NCI-H69 (cell line): ENCODE measurements around the gene GID8.
A peak's percentile ranks its signal among the peaks of the same experiment; 100 is the strongest.

ENCODE experiments used
- DNase-seq: peaks from one replicate; lab custom pipeline; 2025; lab: John Stamatoyannopoulos, UW

Gene GID8

DNA sequence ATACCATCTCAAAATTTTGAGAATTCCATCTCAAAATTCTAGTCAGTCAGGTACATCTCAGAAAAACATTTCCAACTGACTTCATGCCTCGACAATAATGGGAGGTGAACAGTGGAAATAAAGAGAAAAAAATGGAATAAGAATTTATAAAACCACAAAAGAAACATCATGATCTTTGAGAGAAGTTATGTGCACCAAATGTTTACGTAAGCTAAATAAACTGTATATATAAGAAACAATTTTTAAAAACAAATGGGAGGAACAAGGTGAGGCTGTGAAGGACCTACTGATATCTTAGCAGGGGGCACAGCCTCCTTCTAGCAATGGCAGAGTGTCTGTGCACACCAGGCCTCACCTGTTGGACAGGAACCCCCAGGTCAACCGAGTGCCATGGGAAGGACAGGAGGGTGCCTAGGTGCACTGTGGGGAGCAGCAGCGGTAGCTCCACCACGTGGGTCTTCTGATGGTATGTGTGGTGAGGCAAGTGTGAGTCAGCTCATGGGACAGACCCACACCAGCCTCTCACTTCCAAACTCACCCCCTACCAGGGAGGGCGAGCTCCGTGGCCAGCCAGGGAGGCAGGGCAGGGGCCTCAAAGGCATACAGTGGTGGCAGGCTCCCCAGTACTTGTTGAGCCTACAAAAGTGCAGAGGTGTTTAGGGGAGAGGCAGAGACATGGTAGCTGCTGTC lies 34.9 kb upstream of the GID8 start:
- no peak for DNase-seq

GRCh38 chr20:62905536-62906117 lies 32.3 kb upstream of the GID8 start:
- DNase-seq = no peak

GRCh38 chr20:62906209-62906608 lies 31.7 kb upstream of the GID8 start:
- DNase-seq = no peak

- no peak for DNase-seq
Observed at GRCh38 chr20:62906647-62907375, 31.1 kb upstream of the GID8 start.

- DNase-seq = no peak
Observed at GRCh38 chr20:62907384-62908317, 30.3 kb upstream of the GID8 start.

DNA sequence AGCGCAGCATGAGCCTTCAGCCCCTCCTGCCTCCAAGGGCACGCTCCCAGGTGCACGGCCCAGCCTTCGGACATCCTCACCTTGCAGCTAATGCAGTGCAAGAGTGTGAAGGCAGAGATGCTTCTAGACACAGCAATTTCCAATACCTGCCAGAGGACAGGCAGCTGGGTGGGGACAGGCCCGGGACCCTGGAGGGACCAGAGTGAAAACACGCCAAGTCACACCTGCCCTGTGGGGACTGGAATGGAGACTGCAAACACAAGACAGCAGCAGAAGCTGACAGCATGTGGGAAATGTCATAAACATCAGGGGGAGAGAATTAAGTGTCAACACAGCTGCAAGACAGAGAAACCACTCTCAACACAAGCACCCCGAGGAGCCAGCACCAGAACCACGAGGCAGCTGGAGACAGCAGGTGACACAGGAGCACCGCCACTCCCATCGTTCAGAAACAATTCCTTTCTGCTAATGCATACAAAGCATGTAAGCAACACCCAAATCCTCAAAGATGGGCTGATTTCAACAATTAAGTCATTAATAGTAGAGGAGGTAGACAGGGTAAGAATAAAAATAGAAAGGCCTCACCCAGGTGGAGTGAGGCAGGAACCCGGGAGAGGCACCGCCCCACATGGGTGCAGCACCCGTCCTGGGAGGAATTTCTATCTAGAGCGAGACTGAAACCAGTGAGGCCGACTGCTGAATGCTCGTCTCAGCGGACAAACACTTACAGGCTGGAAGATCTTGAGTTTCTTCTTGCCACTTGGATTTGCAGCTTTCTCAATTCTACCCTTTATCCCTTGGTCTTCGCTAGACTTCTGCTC lies 28.8 kb upstream of the GID8 start:
- DNase-seq = peak; percentile 57

- DNase-seq = no peak
Observed at GRCh38 chr20:62910217-62910766, 27.7 kb upstream of the GID8 start.

DNA sequence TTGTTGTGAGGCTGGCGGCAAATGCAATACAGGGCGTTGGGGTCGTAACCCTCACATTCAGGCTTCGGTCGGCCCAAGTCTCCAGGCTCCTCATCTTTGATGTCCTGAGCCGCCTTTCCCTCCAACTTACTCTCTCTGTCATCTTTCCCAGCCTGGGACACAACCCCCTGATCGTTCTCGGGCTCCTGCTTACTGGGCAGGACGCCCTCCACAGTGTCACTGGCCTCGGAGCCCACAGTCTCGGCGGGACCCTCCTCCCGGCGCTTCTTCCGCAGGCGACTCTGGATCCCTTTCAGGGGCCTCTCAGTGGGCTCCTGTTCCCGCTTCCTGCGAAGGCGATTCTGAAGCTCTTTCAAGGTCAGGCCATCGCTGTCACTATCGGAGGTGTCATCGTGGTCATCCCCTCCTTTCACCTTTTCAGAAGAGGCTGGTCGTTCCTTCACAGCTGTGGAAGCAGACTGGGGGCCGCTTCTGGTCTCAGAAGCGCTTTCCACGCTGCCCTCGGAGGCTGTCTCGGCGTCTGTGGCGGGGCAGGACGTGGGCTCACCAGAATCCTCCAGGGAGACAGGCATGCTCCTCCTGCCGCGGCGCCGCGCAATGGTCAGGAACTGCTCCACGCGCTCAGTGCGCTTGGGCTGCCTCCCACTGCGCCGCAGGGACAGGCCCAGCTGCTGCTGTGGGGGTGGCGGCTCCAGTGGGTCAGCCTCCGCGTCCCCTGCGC lies 27.0 kb upstream of the GID8 start:
- no peak for DNase-seq

GRCh38 chr20:62911701-62912280 lies 26.2 kb upstream of the GID8 start:
- no peak for DNase-seq

DNA sequence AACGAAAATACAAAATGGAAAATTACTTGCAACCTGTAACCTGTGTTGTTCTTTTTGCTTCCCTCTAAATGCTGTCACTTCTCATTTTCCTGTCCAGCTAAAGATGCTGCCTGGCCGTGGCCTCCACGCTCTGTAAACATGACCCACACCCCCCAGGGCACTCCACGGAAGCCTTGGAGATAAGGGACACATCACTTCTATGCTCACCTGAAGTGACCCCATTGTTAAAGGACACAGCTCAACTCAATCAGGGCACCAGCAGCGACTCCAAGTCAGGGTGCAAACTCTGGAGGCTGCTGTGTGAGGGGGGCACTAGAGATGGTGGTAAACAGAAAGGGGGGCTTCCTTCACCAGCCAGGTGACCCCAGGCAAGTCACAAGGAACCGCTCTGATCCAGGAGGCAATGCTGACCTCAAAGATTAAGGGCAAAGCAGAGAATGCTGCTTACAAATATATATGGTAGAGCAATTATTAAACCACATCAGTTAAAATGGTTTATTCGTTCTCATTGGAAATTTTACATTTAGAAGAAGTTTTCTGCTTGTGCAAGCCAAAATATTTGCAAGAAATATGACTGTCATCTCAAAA lies 24.8 kb upstream of the GID8 start:
- no peak for DNase-seq

DNA sequence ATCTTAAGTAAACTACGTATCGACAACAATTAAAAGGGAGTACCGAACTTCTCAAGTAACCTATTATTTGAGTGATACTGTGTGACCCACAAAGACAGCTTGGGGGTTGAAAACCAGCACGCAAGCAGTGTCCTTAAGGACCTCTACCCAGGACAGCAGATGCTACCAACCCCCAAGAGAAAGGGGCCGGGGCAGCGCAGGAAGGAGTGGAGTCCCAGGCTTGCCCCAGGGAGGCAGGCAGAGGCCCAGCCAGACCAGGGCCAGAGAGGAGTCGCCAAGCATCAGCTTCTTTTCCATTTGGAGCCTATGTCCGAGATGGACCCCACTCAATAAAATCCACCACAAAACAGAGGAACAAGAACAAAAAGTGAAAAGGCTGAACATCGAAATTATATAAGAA lies 23.5 kb upstream of the GID8 start:
- no peak for DNase-seq

DNA sequence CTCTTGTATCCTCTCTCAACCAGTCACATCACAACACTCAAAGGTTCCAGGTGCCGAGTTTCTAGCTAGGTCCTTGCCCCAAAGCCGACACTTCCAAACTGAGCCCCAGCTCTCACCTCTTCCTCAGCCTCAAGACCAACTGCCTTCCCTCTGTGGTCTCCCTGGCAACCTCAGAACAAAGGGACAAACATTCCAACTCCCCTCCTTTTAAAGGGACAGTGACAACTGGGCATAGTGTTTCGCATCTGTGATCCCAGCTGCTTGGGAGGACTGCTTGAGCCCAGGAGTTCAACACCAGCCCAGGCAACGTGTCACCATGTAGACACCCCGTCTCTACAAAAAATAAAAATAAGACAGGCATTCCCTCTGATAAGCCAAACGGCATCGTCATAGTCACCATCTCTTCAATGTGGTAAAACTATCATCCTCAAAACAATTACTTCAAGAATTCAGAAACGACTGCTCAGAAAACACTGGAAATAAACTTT lies 22.9 kb upstream of the GID8 start:
- DNase-seq = peak; percentile 65

- DNase-seq = no peak
Observed at GRCh38 chr20:62916703-62917476, 21.1 kb upstream of the GID8 start.

DNA sequence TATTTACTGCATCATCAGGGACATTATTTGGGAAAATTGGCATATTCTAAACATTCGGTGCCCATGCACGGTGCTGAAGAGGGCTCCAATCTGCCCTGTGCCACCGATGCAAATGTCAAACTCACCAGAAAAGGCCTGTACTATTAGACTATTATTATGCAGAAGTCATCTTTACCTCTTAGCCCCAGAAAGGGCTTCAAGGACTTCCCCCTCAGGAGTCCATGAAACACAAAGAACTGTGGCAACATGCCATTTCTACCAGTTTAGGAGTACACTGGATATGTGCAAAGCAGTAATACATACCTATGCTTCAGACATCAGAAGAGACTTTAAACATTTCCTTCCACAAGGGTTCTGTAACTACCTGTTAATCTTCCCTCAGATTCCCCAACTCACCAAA lies 20.2 kb upstream of the GID8 start:
- no peak for DNase-seq

- DNase-seq = no peak
Observed at GRCh38 chr20:62918147-62918546, 19.8 kb upstream of the GID8 start.

DNA sequence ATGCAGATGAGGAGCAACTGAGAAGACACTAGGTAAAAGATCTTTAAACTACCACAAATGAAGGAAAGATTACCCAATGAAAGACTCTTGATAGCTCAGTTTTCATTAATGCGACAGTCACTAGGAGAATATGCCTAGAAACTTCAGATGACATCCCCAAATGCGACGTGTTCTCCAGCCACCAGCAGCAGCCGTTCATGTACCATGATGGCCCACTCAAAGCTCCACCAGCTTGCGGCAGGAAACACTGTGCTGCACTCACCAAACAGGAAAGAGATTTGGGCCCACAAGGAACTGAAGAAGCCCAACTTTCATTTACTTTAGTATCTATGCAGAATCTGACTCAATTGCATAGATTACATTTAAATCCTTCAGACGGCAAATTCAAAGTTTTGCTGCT lies 19.1 kb upstream of the GID8 start:
- DNase-seq = no peak

GRCh38 chr20:62920039-62920645 lies 17.8 kb upstream of the GID8 start:
- DNase-seq = no peak

GRCh38 chr20:62921119-62921687 lies 16.7 kb upstream of the GID8 start:
- DNase-seq = peak; percentile 57
